HepG2 (cell line): Measurements from ENCODE around the gene TPRG1. TPM values are rescaled to one million over a fixed set of nuclear protein-coding genes. Genes with fewer than 3 reads are reported as not detected.

Experiments
- AGO1 ChIP-seq: fragments of 200-400 bp; formaldehyde crosslinking; IDR thresholded peaks from 2 replicates; pipeline ENCODE4 v1.6.1; 2017; ENCODE audit warnings: mild to moderate bottlenecking, low read depth, low read length, moderate library complexity; ENCODE audit not compliant: poor library complexity, severe bottlenecking
- CEBPG ChIP-seq: IDR thresholded peaks from 2 replicates; pipeline ENCODE4 v1.6.1; 2016
- CSRNP1 ChIP-seq: sonication (generic); formaldehyde crosslinking; IDR thresholded peaks from 2 replicates; pipeline ENCODE4 v1.8.1; 2023; ENCODE audit warnings: mild to moderate bottlenecking, missing genetic modification reagents
- EP300 ChIP-seq, 3 experiments: sonication (generic) in 1 of 3; formaldehyde crosslinking in 1 of 3; IDR thresholded peaks; 2 replicates each; pipeline versions ENCODE4 v1.5.1 to v1.6.1; 2011 to 2020; ENCODE audit warnings: low read depth in 2 of 3, low read length in 2 of 3, borderline replicate concordance in 1 of 3, improper control_type of control experiment in 1 of 3, mild to moderate bottlenecking in 1 of 3, missing genetic modification reagents in 1 of 3, moderate library complexity in 1 of 3
- FOXA1 ChIP-seq, 2 experiments: fragments of 450-650 bp in 1 of 2; sonication (generic) in 1 of 2; formaldehyde crosslinking in 1 of 2; IDR thresholded peaks; 2 replicates each; pipeline versions ENCODE4 v1.4.0 to v1.6.1; 2016 to 2020; ENCODE audit warnings: missing genetic modification reagents in 1 of 2
- FOXK1 ChIP-seq: sonication (generic); formaldehyde crosslinking; IDR thresholded peaks from 2 replicates; pipeline ENCODE4 v1.4.0; 2020; ENCODE audit warnings: low read depth, missing genetic modification reagents, borderline replicate concordance
- FOXP1 ChIP-seq, 2 experiments: fragments of 450-650 bp in 1 of 2; IDR thresholded peaks; 2 replicates each; pipeline ENCODE4 v1.6.1; 2017 to 2018; ENCODE audit warnings: antibody characterized with exemption in 1 of 2
- GATA4 ChIP-seq: sonication (generic); IDR thresholded peaks from 2 replicates; pipeline ENCODE4 v1.6.1; 2016; ENCODE audit warnings: antibody characterized with exemption, low read depth, borderline replicate concordance
- MAFG ChIP-seq: sonication (generic); formaldehyde crosslinking; IDR thresholded peaks from 2 replicates; pipeline ENCODE4 v1.5.1; 2020; ENCODE audit warnings: mild to moderate bottlenecking, missing genetic modification reagents
- MAX ChIP-seq: IDR thresholded peaks from 2 replicates; pipeline ENCODE4 v1.6.1; 2012; ENCODE audit warnings: inconsistent platforms
- MIXL1 ChIP-seq: IDR thresholded peaks from 2 replicates; pipeline ENCODE4 v1.6.1; 2016
- NFYB ChIP-seq: sonication (generic); formaldehyde crosslinking; IDR thresholded peaks from 2 replicates; pipeline ENCODE4 v1.4.0; 2020; ENCODE audit warnings: missing genetic modification reagents
- NONO ChIP-seq, 2 experiments: fragments of 450-650 bp in 1 of 2; sonication (generic) in 1 of 2; formaldehyde crosslinking in 1 of 2; IDR thresholded peaks in 1 of 2; conservative IDR thresholded peaks in 1 of 2; 2 replicates each; pipeline versions ENCODE4 v1.6.1 to v1.8.0; 2017 to 2022; ENCODE audit warnings: mild to moderate bottlenecking in 1 of 2, missing genetic modification reagents in 1 of 2, moderate library complexity in 1 of 2
- NR2F2 ChIP-seq: IDR thresholded peaks from 2 replicates; pipeline ENCODE4 v1.6.1; 2012; ENCODE audit warnings: low read depth, inconsistent platforms, borderline replicate concordance
- RXRB ChIP-seq: IDR thresholded peaks from 2 replicates; pipeline ENCODE4 v1.6.1; 2016; ENCODE audit warnings: borderline replicate concordance, missing genetic modification reagents, missing compliant biosample characterization
- SOX6 ChIP-seq, 2 experiments: fragments of 450-650 bp in 1 of 2; sonication (generic) in 1 of 2; formaldehyde crosslinking in 1 of 2; IDR thresholded peaks; 2 replicates each; pipeline versions ENCODE4 v1.4.0 to v1.6.1; 2017 to 2020; ENCODE audit warnings: antibody characterized with exemption in 1 of 2, mild to moderate bottlenecking in 1 of 2, missing genetic modification reagents in 1 of 2
- TRIM24 ChIP-seq: sonication (generic); formaldehyde crosslinking; IDR thresholded peaks from 2 replicates; pipeline ENCODE4 v1.8.0; 2022; ENCODE audit warnings: mild to moderate bottlenecking, missing genetic modification reagents
- ZNF17 ChIP-seq: sonication (generic); formaldehyde crosslinking; IDR thresholded peaks from 2 replicates; pipeline ENCODE4 v1.5.0; 2020; ENCODE audit warnings: mild to moderate bottlenecking, missing genetic modification reagents
- ZNF33A ChIP-seq: sonication (generic); formaldehyde crosslinking; IDR thresholded peaks from 2 replicates; pipeline ENCODE4 v1.5.1; 2020; ENCODE audit warnings: missing genetic modification reagents, mild to moderate bottlenecking, moderate library complexity, borderline replicate concordance
- ZNF644 ChIP-seq: IDR thresholded peaks from 2 replicates; pipeline ENCODE4 v1.6.1; 2016; ENCODE audit warnings: low read depth
- ZNF7 ChIP-seq: IDR thresholded peaks from 2 replicates; pipeline ENCODE4 v1.6.1; 2016; ENCODE audit warnings: missing biosample characterization, missing genetic modification reagents
- ZNF839 ChIP-seq: sonication (generic); formaldehyde crosslinking; IDR thresholded peaks from 2 replicates; pipeline ENCODE4 v1.4.0; 2020; ENCODE audit warnings: missing genetic modification reagents, mild to moderate bottlenecking, borderline replicate concordance
- polyA plus RNA-seq, 8 experiments: library from polyadenylated mRNA; depleted of rRNA in 3 of 8; stranded (reverse) in 7 of 8; unstranded in 1 of 8; fragments of >200 nt; fragmentation: Illumina TruSeq in 4 of 8; extraction: Trizol in 4 of 8; gene quantifications; 2 replicates each; pipeline versions ENCODE4 v1.2.1 to v1.2.3, GENCODE V29; 2011 to 2016; ENCODE audit warnings: low read depth in 4 of 8, missing spikeins in 1 of 8, mixed read lengths in 1 of 8; ENCODE audit not compliant: insufficient read depth in 1 of 8
- total RNA-seq, 5 experiments: library from RNA; depleted of rRNA; stranded (reverse); fragments of >200 nt; fragmentation: Illumina TruSeq; extraction: Trizol; gene quantifications; 2 replicates each; pipeline ENCODE4 v1.2.3, GENCODE V29; 2016; ENCODE audit warnings: low read depth in 1 of 5
- TF ChIP-seq, protein P1 (sequence below): sonication (generic); formaldehyde crosslinking; IDR thresholded peaks from 2 replicates; pipeline ENCODE4 v1.5.1; 2020; ENCODE audit warnings: missing genetic modification reagents, mild to moderate bottlenecking, borderline replicate concordance
- TF ChIP-seq, protein P2 (sequence below): sonication (generic); formaldehyde crosslinking; IDR thresholded peaks from 2 replicates; pipeline ENCODE4 v1.4.0; 2020; ENCODE audit warnings: mild to moderate bottlenecking, missing genetic modification reagents

TPRG1 gene
- total and polyA plus RNA-seq, 2 of the 13 experiments (the other 11 are each of a cell fraction or from before 2014, with no cell fraction given) = 0.17 TPM; not detected in 1

- TF ChIP-seq EP300 (IDR thresholded peaks at IDR 0.05; ENCODE audit: low read depth in 2 of 2, low read length in 2 of 2) (0 out of 4 replicates have a peak, but pooled peaks of 1 of the 2 experiments have one; percentile 43), EP300 (CRISPR knock-in tag; IDR thresholded peaks at IDR 0.05; ENCODE audit: borderline replicate concordance) (no peak), MAX (0 out of 2 replicates have a peak, but pooled peaks have one; percentile 35), ZNF839 (CRISPR knock-in tag) (no peak), TRIM24 (CRISPR knock-in tag) (no peak), SOX6 (IDR thresholded peaks at IDR 0.05) (no peak), SOX6 (CRISPR knock-in tag; IDR thresholded peaks at IDR 0.05) (0 out of 2 replicates have a peak, but pooled peaks have one; percentile 25), NFYB (CRISPR knock-in tag) (no peak), GATA4 (no peak), CEBPG (CRISPR knock-in tag) (peak; percentile 87), MIXL1 (CRISPR knock-in tag) (no peak), FOXP1 (IDR thresholded peaks at IDR 0.05) (0 out of 2 replicates have a peak, but pooled peaks have one; percentile 34), FOXP1 (CRISPR knock-in tag; IDR thresholded peaks at IDR 0.05) (peak; percentile 86), ZNF17 (CRISPR knock-in tag) (no peak), ZNF7 (CRISPR knock-in tag) (peak; percentile 78; the same call in 1 of the 2 replicates), FOXA1 (IDR thresholded peaks at IDR 0.05) (no peak), FOXA1 (CRISPR knock-in tag; IDR thresholded peaks at IDR 0.05) (peak; percentile 37; the same call in 1 of the 2 replicates), AGO1 (no peak), NONO (IDR thresholded peaks at IDR 0.05) (no peak), NONO (CRISPR knock-in tag; conservative IDR thresholded peaks at IDR 0.05) (no peak), MAFG (CRISPR knock-in tag) (no peak), CSRNP1 (CRISPR knock-in tag) (no peak), ZNF644 (0 out of 2 replicates have a peak, but pooled peaks have one; percentile 43), RXRB (CRISPR knock-in tag) (peak; percentile 41; the same call in 1 of the 2 replicates), ZNF33A (no peak), NR2F2 (no peak), FOXK1 (CRISPR knock-in tag) (peak; percentile 77; the same call in 1 of the 2 replicates)
- TF ChIP-seq, protein P1, sequence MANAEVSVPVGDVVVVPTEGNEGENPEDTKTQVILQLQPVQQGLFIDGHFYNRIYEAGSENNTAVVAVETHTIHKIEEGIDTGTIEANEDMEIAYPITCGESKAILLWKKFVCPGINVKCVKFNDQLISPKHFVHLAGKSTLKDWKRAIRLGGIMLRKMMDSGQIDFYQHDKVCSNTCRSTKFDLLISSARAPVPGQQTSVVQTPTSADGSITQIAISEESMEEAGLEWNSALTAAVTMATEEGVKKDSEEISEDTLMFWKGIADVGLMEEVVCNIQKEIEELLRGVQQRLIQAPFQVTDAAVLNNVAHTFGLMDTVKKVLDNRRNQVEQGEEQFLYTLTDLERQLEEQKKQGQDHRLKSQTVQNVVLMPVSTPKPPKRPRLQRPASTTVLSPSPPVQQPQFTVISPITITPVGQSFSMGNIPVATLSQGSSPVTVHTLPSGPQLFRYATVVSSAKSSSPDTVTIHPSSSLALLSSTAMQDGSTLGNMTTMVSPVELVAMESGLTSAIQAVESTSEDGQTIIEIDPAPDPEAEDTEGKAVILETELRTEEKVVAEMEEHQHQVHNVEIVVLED (CRISPR knock-in tag) = no peak
- TF ChIP-seq, protein P2, sequence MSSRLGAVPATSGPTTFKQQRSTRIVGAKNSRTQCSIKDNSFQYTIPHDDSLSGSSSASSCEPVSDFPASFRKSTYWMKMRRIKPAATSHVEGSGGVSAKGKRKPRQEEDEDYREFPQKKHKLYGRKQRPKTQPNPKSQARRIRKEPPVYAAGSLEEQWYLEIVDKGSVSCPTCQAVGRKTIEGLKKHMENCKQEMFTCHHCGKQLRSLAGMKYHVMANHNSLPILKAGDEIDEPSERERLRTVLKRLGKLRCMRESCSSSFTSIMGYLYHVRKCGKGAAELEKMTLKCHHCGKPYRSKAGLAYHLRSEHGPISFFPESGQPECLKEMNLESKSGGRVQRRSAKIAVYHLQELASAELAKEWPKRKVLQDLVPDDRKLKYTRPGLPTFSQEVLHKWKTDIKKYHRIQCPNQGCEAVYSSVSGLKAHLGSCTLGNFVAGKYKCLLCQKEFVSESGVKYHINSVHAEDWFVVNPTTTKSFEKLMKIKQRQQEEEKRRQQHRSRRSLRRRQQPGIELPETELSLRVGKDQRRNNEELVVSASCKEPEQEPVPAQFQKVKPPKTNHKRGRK = no peak
Observed at GRCh38 chr3:189355481-189356201, 183.9 kb downstream of the TPRG1 start (continued).
